ENCODE measurements around the gene COL12A1.
"Not testable (repeated sequence)": the region's sequence is repeated elsewhere in the genome, so short reads cannot be mapped to it uniquely, and the experiment has no call there.

Gene COL12A1

DNA sequence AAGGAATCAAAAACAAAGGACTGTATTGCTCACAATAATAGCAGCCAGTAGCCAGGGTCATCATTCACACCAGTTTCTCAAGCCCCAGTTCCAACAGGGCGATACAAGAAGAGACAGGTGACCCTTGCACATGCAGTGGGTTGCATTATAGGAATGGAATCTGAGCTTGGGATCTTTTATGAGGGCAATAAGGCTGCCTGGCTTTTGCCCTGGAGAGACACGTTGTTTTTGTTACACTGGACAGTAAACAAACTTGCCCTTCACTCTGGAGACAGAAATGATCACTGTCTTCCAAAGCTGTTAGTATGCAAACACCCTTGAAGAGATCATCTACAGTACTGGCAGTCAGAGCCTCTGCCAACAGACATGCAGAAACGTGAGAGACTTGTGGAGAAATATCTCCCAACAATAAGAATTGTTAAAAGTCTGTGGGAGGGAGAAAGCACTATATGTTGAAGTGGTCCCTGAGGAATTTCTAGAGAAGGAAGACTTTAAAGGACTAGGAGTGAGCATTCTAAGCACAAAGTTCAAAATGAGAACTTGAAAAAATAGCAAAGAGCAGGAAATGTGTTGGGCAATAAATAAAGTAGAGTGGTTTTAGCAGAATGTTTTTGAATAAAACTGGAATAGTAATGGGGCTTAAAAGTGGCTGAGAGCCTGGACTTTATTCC lies 6.2 kb upstream of the COL12A1 start:
- DNase-seq (ENCODE audit: low spot score), result no peak

- DNase-seq (ENCODE audit: low spot score), result peak; percentile 83
These were observed 5.3 kb upstream of the COL12A1 start for GRCh38 chr6:75210885-75211739.

- peak; percentile 4 for DNase-seq (ENCODE audit: low spot score)
These were observed 3.4 kb upstream of the COL12A1 start for GRCh38 chr6:75209184-75209723.

- DNase-seq (ENCODE audit: low spot score), result peak; percentile 90
These were observed 2.7 kb upstream of the COL12A1 start for GRCh38 chr6:75208298-75209183.

DNA sequence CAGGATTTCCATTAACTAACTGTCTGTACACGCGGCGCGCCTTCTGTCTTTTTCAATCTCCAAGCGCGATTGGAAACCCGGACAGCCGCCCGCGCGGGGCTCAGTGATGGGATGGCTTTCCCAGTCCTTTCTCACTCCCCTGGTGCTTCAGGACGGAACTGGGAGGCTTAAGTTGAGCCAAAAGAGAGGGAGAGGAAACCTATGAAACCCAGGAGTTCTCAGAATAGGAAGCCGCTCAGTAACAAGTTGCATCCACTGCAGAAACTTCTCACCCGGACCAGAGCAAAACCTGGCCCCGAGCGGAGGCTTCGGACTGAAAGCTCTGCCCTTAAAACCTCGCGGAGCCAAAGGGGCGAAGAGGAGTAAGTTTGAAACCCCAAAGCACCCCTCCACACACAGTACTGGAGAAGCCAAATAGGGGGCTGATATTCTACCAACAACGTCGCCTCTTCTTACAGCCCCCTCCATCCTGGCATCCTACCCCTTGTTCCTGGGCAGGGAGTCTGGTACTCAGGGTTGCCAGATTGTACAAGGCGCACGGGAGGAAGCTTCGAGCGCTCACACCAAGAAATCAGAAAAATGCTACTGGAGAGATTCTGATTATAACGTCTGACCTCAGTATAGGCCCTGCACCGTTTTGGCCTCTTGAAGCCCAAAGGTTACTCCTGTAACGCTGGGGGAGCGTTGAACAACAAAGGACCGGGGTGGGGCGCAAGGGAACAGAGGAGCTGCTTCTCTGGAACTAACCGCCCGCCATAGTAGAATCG lies 906 bp upstream of the COL12A1 start:
- DNase-seq (ENCODE audit: low spot score), result no peak

DNA sequence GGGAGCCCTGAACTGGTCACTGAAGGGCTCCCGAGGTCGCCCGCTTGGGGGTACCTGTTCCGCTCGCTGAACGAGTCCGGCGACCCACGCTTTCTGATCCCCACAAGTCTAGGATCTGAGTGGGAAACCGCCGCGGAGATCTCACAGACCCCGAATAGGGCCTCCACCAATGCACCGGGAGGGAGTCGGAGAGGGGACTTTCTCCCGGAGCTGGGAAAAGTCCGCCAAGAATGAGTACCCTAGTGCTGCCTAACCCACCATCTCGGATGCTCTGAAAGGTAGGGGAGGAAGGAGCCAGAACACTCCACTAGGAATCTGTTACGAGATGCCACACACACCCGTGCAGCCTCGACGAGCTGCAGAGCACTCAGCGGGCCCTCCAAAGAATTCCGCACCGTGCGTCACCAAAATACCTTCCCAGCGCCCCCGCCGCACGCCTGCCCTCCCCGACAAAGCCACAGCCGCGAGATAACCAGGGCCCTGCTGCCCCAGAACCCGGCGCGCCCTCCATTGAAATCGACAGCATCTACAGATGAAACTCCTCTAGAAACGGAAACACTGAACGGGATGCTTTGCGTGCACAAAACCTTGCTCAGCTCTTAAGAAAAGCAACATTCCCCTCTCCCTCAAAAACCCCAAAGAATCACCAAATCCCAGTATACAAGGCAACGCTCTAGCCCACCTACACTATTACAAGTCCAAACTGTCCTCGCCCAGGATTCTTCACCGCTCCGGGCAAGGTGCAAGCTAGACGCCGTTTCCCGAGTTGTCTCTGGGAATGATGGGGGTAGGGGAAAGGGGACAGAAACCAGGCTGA lies 686 bp downstream of the COL12A1 start:
- DNase-seq (ENCODE audit: low spot score), result no peak

DNA sequence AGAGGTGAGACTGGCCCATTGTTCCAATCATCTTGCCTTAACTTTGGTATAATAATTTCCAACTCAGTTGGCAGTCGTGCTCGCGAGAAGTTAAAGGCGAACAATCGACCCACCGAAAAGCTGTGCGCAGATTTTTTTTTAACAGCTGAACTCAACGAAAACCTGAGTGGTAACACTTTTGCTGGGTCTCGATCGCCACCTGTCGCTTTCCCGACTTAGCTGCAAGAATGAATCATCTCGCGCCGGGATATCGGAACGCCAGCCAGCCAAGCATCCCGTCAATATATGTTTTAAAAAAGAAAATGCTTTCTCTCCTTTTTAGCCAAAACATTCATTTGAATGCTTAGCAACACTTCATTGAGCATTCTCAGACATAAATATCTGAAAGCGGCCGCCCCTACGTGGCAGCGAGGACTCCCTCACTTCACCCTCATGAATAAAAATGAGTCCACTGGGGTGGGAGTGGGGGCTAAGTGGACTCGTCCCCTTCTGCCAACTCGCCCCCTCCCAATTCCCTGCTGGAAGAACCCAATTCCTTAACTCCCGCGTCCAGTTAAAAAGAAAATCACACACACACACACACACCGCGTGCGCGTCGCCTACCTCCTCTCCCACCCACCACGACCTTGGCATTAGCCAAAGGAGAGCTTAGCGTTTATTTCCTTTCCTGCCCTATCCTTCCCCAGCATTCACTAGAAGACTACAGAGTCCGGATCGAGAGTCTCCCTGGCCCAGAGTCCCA lies 1.5 kb downstream of the COL12A1 start:
- DNase-seq (ENCODE audit: low spot score), result no peak

GRCh38 chr6:75203721-75204120 lies 2.1 kb downstream of the COL12A1 start:
- DNase-seq (ENCODE audit: low spot score), result no peak

DNA sequence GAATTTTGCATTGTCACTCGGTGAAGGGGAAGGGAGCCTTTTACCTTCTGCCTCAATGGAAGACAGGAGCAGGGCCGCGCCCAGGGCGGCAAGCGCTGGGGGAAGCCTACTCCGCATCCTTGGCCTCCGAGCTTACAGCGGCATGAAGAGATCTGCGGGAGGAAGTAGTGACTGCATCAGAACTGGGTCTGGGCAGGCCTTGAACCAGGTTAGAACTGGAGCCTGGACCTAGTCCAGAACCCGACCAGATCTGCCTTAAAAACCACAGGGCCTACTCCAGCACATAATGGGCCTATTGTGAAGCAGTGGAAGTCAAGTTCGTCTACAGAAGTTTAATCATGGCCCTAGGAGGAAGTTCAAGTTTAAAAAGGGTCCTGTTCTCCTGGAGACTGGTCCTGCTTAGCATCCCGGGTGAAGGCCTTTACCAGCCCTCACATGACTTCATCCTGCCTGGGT lies 3.1 kb downstream of the COL12A1 start:
- DNase-seq (ENCODE audit: low spot score), result no peak

DNA sequence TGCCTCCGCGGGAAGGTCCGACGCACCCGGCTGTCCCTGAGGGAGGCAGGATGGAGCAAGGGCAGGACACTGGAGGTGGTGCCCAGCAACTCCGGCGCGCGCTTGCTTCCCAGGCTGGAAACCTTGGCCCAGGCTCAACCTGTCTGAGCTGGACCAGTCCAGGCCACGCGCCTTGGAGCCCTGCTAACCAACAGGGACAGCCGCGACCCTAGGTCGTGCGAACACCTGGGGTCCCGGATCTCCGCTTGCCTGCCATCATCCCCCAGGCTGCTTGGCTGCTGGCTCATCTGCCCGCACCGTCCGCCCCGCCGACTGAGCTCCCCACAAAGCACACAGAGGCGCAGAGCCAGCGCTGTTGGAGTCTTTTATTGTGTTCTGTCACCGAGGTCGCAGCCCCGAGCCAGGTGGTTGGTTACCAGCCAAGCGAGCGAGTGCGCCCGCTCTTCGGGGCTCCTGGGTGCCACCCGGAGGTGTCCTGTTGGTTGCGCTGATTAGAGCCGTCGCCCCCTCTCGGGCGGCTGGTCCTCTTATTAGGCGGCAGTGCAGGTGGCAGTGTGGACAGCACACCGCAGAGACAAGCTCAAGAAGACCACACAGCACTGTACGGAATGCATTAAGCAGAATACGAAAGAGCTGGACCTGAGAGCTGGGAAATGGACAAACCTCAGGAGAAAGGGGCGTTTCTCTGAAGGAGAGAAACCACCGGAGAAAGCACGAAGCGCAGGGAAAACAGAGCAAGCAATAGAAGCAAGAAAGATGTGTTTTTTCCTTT lies 3.8 kb downstream of the COL12A1 start:
- DNase-seq (ENCODE audit: low spot score), result no peak

DNA sequence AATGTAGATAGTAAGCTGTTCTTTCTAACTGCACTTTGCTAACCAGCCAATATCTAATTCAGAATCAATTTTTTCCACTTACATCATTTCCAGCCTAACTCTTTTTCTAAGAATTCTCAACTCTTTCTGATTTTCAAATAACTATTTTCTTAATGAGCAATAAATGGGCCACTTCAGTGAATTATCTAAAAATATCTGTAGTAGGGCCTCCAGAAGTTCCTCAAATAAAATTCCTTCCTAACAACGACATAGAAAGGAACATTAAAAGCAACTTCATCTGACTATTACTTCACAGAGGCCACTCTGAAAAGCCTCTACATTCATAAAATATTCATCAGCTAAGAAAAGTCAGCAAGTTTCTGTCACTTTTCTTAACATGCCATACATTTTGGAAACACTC lies 4.8 kb downstream of the COL12A1 start:
- DNase-seq (ENCODE audit: low spot score), result no peak

DNA sequence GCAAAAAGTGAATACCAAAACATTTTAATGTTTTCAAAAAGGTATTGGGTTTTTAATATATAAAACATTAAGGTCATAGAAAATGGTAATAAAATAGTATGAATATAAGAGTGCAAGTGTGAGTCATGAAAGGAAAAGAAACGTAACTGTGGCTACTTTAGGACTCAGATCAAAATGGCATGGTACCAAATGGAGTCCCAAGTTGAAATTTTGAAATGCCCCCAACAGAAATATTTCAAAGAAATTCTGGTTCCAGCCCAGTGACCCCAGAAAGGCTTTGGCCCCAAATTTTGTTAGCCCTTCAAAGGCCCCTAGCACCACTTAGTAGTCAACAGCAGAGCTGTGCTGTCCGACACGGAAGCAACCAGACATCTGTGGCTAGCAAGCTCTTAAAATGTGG lies 6.0 kb downstream of the COL12A1 start:
- DNase-seq (ENCODE audit: low spot score), result no peak

- no peak for DNase-seq (ENCODE audit: low spot score)
These were observed 9.7 kb downstream of the COL12A1 start for GRCh38 chr6:75196081-75196687.

GRCh38 chr6:75188221-75188925 lies 17.5 kb downstream of the COL12A1 start:
- no peak for DNase-seq (ENCODE audit: low spot score)

GRCh38 chr6:75186581-75186980 lies 19.3 kb downstream of the COL12A1 start:
- DNase-seq (ENCODE audit: low spot score), result not testable (repeated sequence)

GRCh38 chr6:75183099-75183541 lies 22.7 kb downstream of the COL12A1 start:
- no peak for DNase-seq (ENCODE audit: low spot score)

DNA sequence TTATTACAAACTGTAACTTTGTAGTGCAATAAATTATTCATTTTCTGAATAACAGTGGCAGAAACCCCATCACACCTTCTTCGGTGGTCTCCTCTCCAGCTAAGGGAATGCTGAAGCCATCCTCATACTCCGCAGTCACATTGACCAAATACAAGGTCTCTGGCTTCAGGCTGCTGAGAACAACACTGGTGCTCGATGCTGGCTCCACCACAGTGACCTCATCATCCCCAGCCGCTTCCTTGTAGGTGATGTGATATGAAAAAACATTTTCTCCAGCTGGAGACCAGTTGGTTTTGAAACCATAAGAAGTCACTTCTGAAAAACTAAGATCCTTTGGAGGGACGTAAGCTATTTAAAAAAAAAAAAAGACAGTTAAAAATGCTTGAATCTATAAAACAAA lies 25.0 kb downstream of the COL12A1 start:
- no peak for DNase-seq (ENCODE audit: low spot score)

- no peak for DNase-seq (ENCODE audit: low spot score)
These were observed 27.1 kb downstream of the COL12A1 start for GRCh38 chr6:75178757-75179156.
